DND-41 (cell line): ENCODE data around the gene NSDHL.
"Not testable (repeated sequence)": the region's sequence is repeated elsewhere in the genome, so short reads cannot be mapped to it uniquely, and the experiment has no call there.

Experiments
- ATAC-seq: fragments of 200-7000 bp; cut with Tn5 transposase; 3 replicates; pipeline ENCODE4 v1.9.1; 2021; ENCODE audit warnings: low read depth; ENCODE audit not compliant: insufficient read depth
- DNase-seq: peaks from one replicate; pipeline ENCODE4 v3.0.0-alpha.2; 2020
- H2AFZ ChIP-seq: 2 replicates; pipeline ENCODE4 v1.6.0; 2012; ENCODE audit warnings: low read depth, low read length
- H3K27ac ChIP-seq: 2 replicates; pipeline ENCODE4 v1.5.1; 2012; ENCODE audit warnings: low read length, inconsistent platforms
- H3K27me3 ChIP-seq: fragments of 200-600 bp; sonication (generic); 2 replicates; pipeline ENCODE4 v1.6.0; 2012; ENCODE audit warnings: low read length, mild to moderate bottlenecking, inconsistent platforms; ENCODE audit not compliant: insufficient read depth, poor library complexity
- H3K36me3 ChIP-seq: 2 replicates; pipeline ENCODE4 v1.5.1; 2012; ENCODE audit warnings: low read length, inconsistent platforms; ENCODE audit not compliant: insufficient read depth
- H3K4me1 ChIP-seq: 2 replicates; pipeline ENCODE4 v1.5.1; 2012; ENCODE audit warnings: mild to moderate bottlenecking, low read length; ENCODE audit not compliant: insufficient read depth
- H3K4me2 ChIP-seq: 2 replicates; pipeline ENCODE4 v1.6.0; 2012; ENCODE audit warnings: mild to moderate bottlenecking, moderate library complexity, low read length, inconsistent platforms; ENCODE audit not compliant: insufficient read depth
- H3K4me3 ChIP-seq, 2 experiments: fragments of 200-600 bp in 1 of 2; shearing (Covaris generic) in 1 of 2; 2 replicates each; pipeline ENCODE4 v1.5.1; 2012 to 2016; ENCODE audit warnings: inconsistent platforms in 2 of 2, low read length in 2 of 2, mild to moderate bottlenecking in 2 of 2, low read depth in 1 of 2, moderate library complexity in 1 of 2
- H3K79me2 ChIP-seq: 2 replicates; pipeline ENCODE4 v1.6.0; 2012; ENCODE audit warnings: low read length, inconsistent platforms; ENCODE audit not compliant: insufficient read depth
- H3K9ac ChIP-seq: 2 replicates; pipeline ENCODE4 v1.6.0; 2012; ENCODE audit warnings: low read depth, mild to moderate bottlenecking, inconsistent platforms, low read length, moderate library complexity
- H3K9me3 ChIP-seq: 2 replicates; pipeline ENCODE4 v1.5.1; 2012; ENCODE audit warnings: low read length, moderate library complexity, mild to moderate bottlenecking, inconsistent platforms; ENCODE audit not compliant: insufficient read depth, severe bottlenecking
- H4K20me1 ChIP-seq: 2 replicates; pipeline ENCODE4 v1.6.0; 2012; ENCODE audit warnings: low read length; ENCODE audit not compliant: insufficient read depth
- EZH2 ChIP-seq: IDR thresholded peaks from 3 replicates; pipeline ENCODE4 v1.6.1; 2012; ENCODE audit warnings: borderline replicate concordance, low read depth, mild to moderate bottlenecking, moderate library complexity, low read length, inconsistent platforms; ENCODE audit not compliant: severe bottlenecking
- TF ChIP-seq, protein P1 (sequence below): IDR thresholded peaks from 2 replicates; pipeline ENCODE4 v1.5.1; 2012; ENCODE audit warnings: borderline replicate concordance, low read length, moderate library complexity, mild to moderate bottlenecking; ENCODE audit not compliant: poor library complexity, severe bottlenecking; ENCODE audit errors: extremely low read depth

The NSDHL gene

DNA sequence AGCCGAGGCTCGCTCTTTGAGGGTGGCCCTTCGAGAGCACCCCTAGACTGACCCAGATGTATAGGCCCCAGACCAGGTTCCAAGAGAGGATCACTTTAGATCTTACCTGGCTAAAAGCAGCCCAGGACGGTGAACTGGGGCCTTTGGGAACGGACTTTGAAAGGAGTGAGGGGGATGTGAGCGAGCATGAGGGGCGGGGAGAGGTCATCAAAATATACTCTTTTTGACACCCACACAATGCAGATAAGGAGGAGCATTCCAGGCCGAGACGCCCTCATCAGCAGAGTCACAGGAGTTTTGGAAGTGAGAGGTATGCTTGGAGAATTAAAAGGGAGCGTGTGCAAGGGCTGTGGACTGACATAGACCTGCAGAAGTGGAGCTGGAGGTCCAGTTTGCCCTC, 528 bp downstream of the NSDHL start:
- Histone ChIP-seq H4K20me1 (0 out of 2 replicates have a peak, but pooled peaks cover 3% of the 10 kb centered on the region), H3K4me3 (peak overlapping the region; percentile 76 to 89), H3K27me3 (no peaks in the 10 kb centered on the region), H3K9ac (peak overlapping the region; percentile 79), H2AFZ (peak overlapping the region; percentile 83), H3K4me1 (peaks cover 31% of the 10 kb centered on the region), H3K27ac (peak overlapping the region; percentile 74), H3K36me3 (peaks cover 25% of the 10 kb centered on the region), H3K79me2 (peaks cover 42% of the 10 kb centered on the region), H3K9me3 (no peaks in the 10 kb centered on the region), H3K4me2 (peak overlapping the region; percentile 85)
- DNase-seq (no peak), ATAC-seq (no peak)
- no peak for TF ChIP-seq EZH2
- TF ChIP-seq, protein P1, sequence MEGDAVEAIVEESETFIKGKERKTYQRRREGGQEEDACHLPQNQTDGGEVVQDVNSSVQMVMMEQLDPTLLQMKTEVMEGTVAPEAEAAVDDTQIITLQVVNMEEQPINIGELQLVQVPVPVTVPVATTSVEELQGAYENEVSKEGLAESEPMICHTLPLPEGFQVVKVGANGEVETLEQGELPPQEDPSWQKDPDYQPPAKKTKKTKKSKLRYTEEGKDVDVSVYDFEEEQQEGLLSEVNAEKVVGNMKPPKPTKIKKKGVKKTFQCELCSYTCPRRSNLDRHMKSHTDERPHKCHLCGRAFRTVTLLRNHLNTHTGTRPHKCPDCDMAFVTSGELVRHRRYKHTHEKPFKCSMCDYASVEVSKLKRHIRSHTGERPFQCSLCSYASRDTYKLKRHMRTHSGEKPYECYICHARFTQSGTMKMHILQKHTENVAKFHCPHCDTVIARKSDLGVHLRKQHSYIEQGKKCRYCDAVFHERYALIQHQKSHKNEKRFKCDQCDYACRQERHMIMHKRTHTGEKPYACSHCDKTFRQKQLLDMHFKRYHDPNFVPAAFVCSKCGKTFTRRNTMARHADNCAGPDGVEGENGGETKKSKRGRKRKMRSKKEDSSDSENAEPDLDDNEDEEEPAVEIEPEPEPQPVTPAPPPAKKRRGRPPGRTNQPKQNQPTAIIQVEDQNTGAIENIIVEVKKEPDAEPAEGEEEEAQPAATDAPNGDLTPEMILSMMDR, result no peak

- Histone ChIP-seq H3K9ac (peak overlapping the region; percentile 79; the same call in 1 of the 2 replicates), H3K79me2 (peaks cover 42% of the 10 kb centered on the region), H3K4me1 (peaks cover 31% of the 10 kb centered on the region), H4K20me1 (0 out of 2 replicates have a peak, but pooled peaks cover 3% of the 10 kb centered on the region), H3K4me2 (peak overlapping the region; percentile 85; the same call in 1 of the 2 replicates), H3K4me3 (peak overlapping the region in 1 of 2 experiments; percentile 89; a peak in 2 of 4 replicates), H3K36me3 (peaks cover 25% of the 10 kb centered on the region), H3K27ac (no peak overlapping the region), H3K27me3 (no peaks in the 10 kb centered on the region), H3K9me3 (no peaks in the 10 kb centered on the region), H2AFZ (no peak overlapping the region)
- no peak for TF ChIP-seq EZH2
- TF ChIP-seq, protein P1, result no peak
- ATAC-seq, result no peak
- DNase-seq, result no peak
Measured at GRCh38 chrX:152832520-152832919, 1.7 kb downstream of the NSDHL start.

- no peak overlapping the region for H3K9ac ChIP-seq
- H2AFZ ChIP-seq, result no peak overlapping the region
- H3K4me3 ChIP-seq, result no peak overlapping the region
- 0 out of 2 replicates have a peak, but pooled peaks cover 3% of the 10 kb centered on the region for H4K20me1 ChIP-seq
- no peaks in the 10 kb centered on the region for H3K27me3 ChIP-seq
- H3K4me2 ChIP-seq, result peak overlapping the region; percentile 36; the same call in 1 of the 2 replicates
- DNase-seq (no peak), ATAC-seq (no peak)
- peaks cover 42% of the 10 kb centered on the region for H3K79me2 ChIP-seq
- H3K9me3 ChIP-seq, result no peaks in the 10 kb centered on the region
- TF ChIP-seq, protein P1, result no peak
- TF ChIP-seq EZH2, result no peak
- H3K4me1 ChIP-seq, result peaks cover 31% of the 10 kb centered on the region
- peaks cover 25% of the 10 kb centered on the region for H3K36me3 ChIP-seq
- no peak overlapping the region for H3K27ac ChIP-seq
Measured at GRCh38 chrX:152833378-152833777, 2.5 kb downstream of the NSDHL start.

- not testable (repeated sequence) for H3K9ac ChIP-seq, H3K4me2 ChIP-seq, H3K27ac ChIP-seq, H3K27me3 ChIP-seq, ATAC-seq, DNase-seq, H3K9me3 ChIP-seq, H2AFZ ChIP-seq, H4K20me1 ChIP-seq, H3K4me3 ChIP-seq
- Histone ChIP-seq H3K4me1 (peaks cover 21% of the 10 kb centered on the region), H3K79me2 (peaks cover 40% of the 10 kb centered on the region), H3K36me3 (peaks cover 25% of the 10 kb centered on the region)
Measured at GRCh38 chrX:152835470-152835869, 4.6 kb downstream of the NSDHL start.
